Body of pancreas (tissue), 4 donors: Measurements from ENCODE around the gene NUFIP1. TPM values are rescaled to one million over a fixed set of nuclear protein-coding genes. Genes with fewer than 3 reads are reported as not detected.
"Not testable (repeated sequence)": the region's sequence is repeated elsewhere in the genome, so short reads cannot be mapped to it uniquely, and the experiment has no call there.

Experiments
- ATAC-seq: fragments of 150-250 bp; one replicate; pipeline ENCODE4 v1.9.1; 2016
- DNase-seq, 4 donors: peaks; one replicate each; pipeline ENCODE4 v3.0.0-alpha.2; 2019
- H3K27ac ChIP-seq, 4 donors: fragments of 200-600 bp; sonication (generic); 1 replicate in 3 of 4; 2 replicates in 1 of 4; pipeline versions ENCODE4 v1.5.1 to v1.6.1; 2016 to 2019; ENCODE audit warnings: mild to moderate bottlenecking in 1 of 4, mixed read lengths in 1 of 4, moderate library complexity in 1 of 4
- H3K27me3 ChIP-seq, 2 donors: fragments of 200-600 bp; sonication (generic); one replicate each; pipeline ENCODE4 v1.6.0; 2016; ENCODE audit warnings: mild to moderate bottlenecking in 1 of 2
- H3K36me3 ChIP-seq, 2 donors: fragments of 200-600 bp; sonication (generic); replicated peaks in 1 of 2; 2 replicates each; pipeline ENCODE4 v1.5.1; 2016; ENCODE audit warnings: low read depth in 2 of 2; ENCODE audit not compliant: insufficient read depth in 1 of 2
- H3K4me1 ChIP-seq: fragments of 200-600 bp; sonication (generic); one replicate; pipeline ENCODE4 v1.6.0; 2016
- H3K4me3 ChIP-seq, 2 donors: fragments of 200-600 bp; sonication (generic); 1 replicate in 1 of 2; 2 replicates in 1 of 2; pipeline ENCODE4 v1.5.1; 2016 to 2019
- H3K9me3 ChIP-seq, 3 donors: fragments of 200-600 bp; sonication (generic); 1 replicate in 2 of 3; 2 replicates in 1 of 3; pipeline ENCODE4 v1.5.1; 2016
- POLR2A ChIP-seq, 3 donors: fragments of 450-650 bp; IDR thresholded peaks; one replicate each; pipeline ENCODE4 v1.6.1; 2016; ENCODE audit warnings: antibody characterized with exemption in 3 of 3, mild to moderate bottlenecking in 2 of 3
- WGBS, 2 donors: methylation state at CpG; one replicate each; pipeline ENCODE4 v1.1.5; 2017; 5-methylcytosine and 5-hydroxymethylcytosine counted together
- intact Hi-C: fragments of 100-400 bp; cut with DNase I; formaldehyde crosslinking; loops from one replicate; pipeline ENCODE4 v1.15.1; 2023
- total RNA-seq, 2 donors: library from RNA; depleted of rRNA; stranded (reverse); fragments of >200 nt; gene quantifications; one replicate each; pipeline ENCODE4 v1.1.0, GENCODE V29; 2016
- TF ChIP-seq, protein P1 (sequence below), 7 experiments: fragments of 450-650 bp in 4 of 7; fragments of 200-600 bp in 3 of 7; sonication (generic) in 3 of 7; IDR thresholded peaks; one replicate each; pipeline ENCODE4 v1.5.1; 2016 to 2019; ENCODE audit warnings: antibody characterized with exemption in 7 of 7

Gene NUFIP1
- total RNA-seq, 2 donors from 2014 or later = 1.3 to 1.6 TPM

DNA sequence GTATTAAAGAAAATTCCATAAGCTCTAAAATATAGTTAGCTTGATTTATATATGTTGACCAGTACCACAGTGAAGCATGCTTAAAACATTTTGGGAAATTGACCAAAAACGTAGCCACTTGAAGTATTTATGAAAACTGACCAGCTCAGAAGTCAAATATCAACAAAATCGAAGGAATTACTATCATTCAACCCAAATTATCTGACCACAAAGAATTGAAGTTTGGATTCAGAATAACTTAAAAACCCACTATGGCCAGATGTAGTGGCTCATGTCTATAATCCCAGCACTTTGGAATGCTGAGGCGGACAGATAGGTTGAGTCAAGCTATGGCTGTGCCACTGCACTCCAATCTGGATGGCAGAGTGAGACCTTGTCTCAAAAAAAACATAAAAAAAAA lies 32.0 kb upstream of the NUFIP1 start:
- DNase-seq (no peak), ATAC-seq (no peak)
- Histone ChIP-seq H3K9me3 (no peaks in the 10 kb centered on the region), H3K36me3 (peaks cover 6 to 7% of the 10 kb centered on the region in 2 donors), H3K4me1 (no peaks in the 10 kb centered on the region), H3K27me3 (no peaks in the 10 kb centered on the region), H3K4me3 (no peak overlapping the region), H3K27ac (no peak overlapping the region)
- WGBS, 2 donors = 82 to 95% methylated on average over 3 of the region's 3 CpGs
- no peak for TF ChIP-seq POLR2A (IDR thresholded peaks at IDR 0.05)
- TF ChIP-seq, protein P1, sequence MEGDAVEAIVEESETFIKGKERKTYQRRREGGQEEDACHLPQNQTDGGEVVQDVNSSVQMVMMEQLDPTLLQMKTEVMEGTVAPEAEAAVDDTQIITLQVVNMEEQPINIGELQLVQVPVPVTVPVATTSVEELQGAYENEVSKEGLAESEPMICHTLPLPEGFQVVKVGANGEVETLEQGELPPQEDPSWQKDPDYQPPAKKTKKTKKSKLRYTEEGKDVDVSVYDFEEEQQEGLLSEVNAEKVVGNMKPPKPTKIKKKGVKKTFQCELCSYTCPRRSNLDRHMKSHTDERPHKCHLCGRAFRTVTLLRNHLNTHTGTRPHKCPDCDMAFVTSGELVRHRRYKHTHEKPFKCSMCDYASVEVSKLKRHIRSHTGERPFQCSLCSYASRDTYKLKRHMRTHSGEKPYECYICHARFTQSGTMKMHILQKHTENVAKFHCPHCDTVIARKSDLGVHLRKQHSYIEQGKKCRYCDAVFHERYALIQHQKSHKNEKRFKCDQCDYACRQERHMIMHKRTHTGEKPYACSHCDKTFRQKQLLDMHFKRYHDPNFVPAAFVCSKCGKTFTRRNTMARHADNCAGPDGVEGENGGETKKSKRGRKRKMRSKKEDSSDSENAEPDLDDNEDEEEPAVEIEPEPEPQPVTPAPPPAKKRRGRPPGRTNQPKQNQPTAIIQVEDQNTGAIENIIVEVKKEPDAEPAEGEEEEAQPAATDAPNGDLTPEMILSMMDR (IDR thresholded peaks at IDR 0.05) = no peak
- intact Hi-C loops = no loop called here

DNA sequence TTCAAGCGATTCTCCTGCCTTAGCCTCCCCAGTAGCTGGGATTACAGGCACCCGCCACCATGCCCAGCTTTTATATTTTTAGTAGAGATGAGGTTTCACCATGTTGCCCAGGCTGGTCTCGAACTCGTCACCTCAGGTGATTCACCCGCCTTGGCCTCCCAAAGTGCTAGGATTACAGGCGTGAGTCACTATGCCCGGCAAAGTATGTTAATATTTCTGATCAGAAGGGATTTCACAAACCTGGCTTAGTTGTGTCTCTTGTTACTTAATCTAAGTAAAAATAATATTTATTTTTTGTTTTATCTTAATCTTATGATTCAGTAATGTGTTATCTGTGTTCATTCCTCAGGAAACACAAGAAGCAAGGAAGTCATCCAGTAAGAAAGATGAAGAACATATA lies 30.7 kb upstream of the NUFIP1 start:
- H3K27ac ChIP-seq, H3K9me3 ChIP-seq, H3K4me1 ChIP-seq, H3K27me3 ChIP-seq, ATAC-seq, DNase-seq, intact Hi-C loops, H3K4me3 ChIP-seq: not testable (repeated sequence)
- 97 to 100% methylated on average over 7 of the region's 7 CpGs for WGBS, 2 donors
- peaks cover 7 to 13% of the 10 kb centered on the region in 2 donors for H3K36me3 ChIP-seq

DNA sequence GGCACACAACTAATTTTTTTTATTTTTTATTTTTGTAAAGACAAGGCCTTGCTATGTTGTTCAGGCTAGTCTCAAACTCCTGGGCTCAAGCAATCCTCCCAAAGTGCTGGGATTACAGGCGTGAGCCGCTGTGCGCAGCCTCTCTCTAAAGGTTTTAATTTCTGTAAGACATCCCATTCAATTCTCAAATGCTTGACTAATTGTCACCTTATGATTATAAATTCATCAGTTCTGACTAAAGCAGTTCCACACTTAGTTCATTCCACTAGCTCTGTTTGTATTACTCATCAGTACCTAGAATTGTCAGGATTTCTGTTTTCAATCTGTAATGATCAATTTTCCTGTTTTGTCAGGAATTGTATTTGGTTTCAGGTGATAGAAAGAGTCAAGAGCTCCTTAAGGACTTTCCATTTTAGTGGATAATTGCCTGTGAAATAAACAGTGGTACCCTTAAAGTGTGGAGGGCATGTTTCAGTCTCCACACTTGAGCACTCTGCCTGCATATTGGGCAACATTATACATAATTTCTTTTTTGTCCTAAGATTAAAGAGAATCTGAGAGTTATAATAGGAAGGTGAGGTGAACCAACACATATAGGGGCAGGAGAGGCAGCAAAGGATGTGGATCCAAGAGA lies 27.6 kb upstream of the NUFIP1 start:
- DNase-seq (no peak), ATAC-seq (no peak)
- no peaks in the 10 kb centered on the region for H3K27me3 ChIP-seq
- no peak overlapping the region for H3K27ac ChIP-seq
- WGBS, 2 donors = 97 to 98% methylated on average over 3 of the region's 3 CpGs
- peaks cover 7 to 13% of the 10 kb centered on the region in 2 donors for H3K36me3 ChIP-seq
- no peaks in the 10 kb centered on the region for H3K4me1 ChIP-seq
- no peaks in the 10 kb centered on the region for H3K9me3 ChIP-seq
- intact Hi-C loops = no loop called here
- no peak overlapping the region for H3K4me3 ChIP-seq
- TF ChIP-seq, protein P1 (IDR thresholded peaks at IDR 0.05) = no peak
- no peak for TF ChIP-seq POLR2A (IDR thresholded peaks at IDR 0.05)

DNA sequence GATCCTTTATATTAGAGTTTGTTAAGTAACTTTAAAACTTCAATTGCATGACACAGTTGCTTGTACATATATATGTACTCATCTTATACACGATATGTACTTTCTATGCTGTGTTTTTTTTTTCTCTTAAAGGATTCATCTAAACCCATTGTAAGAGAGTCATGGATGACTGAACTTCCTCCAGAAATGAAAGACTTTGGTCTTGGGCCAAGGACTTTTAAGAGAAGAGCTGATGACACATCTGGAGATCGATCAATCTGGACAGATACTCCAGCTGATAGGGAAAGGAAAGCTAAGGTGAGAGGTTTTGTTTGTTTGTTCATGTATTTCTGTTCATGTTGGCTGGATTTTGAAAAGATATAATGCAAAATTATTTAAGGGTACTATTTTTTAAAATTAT lies 26.0 kb upstream of the NUFIP1 start:
- H3K27me3 ChIP-seq = no peaks in the 10 kb centered on the region
- DNase-seq (no peak), ATAC-seq (no peak)
- H3K9me3 ChIP-seq = no peaks in the 10 kb centered on the region
- 92 to 93% methylated on average over 2 of the region's 2 CpGs for WGBS, 2 donors
- H3K4me3 ChIP-seq = no peak overlapping the region
- no peak overlapping the region for H3K27ac ChIP-seq
- intact Hi-C loops = no loop called here
- TF ChIP-seq POLR2A (IDR thresholded peaks at IDR 0.05) = no peak
- H3K4me1 ChIP-seq = no peaks in the 10 kb centered on the region
- H3K36me3 ChIP-seq = peaks cover 7 to 11% of the 10 kb centered on the region in 2 donors

DNA sequence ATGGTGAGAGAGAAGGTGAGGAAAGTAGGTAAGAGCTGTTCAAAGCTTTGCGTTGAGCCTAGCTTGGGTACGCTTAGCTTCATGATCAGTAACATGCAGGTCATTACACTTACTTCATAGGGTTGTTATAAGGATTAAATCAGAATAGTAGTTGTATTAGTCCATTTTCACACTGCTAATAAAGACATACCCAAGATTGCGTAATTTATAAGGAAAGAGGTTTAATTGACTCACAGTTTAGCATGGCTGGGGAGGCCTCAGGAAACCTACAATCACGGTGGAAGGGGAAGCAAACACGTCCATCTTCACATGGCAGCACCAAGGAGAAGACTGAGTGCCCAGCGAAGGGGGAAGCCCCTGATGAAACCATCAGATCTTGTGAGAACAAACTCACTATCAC lies 21.9 kb upstream of the NUFIP1 start:
- Histone ChIP-seq H3K27ac (no peak overlapping the region), H3K36me3 (peaks cover 0 to 17% of the 10 kb centered on the region in 2 donors)
- ATAC-seq = no peak

More for the DNA sequence above, 21.9 kb upstream of the NUFIP1 start:
- Histone ChIP-seq H3K27me3 (no peaks in the 10 kb centered on the region), H3K4me3 (no peak overlapping the region), H3K4me1 (no peaks in the 10 kb centered on the region), H3K9me3 (no peaks in the 10 kb centered on the region)
- intact Hi-C loops = no loop called here
- TF ChIP-seq, protein P1 (IDR thresholded peaks at IDR 0.05) = no peak
- TF ChIP-seq POLR2A (IDR thresholded peaks at IDR 0.05) = no peak
- WGBS, 2 donors = 76 to 93% methylated on average over 6 of the region's 6 CpGs
- DNase-seq = no peak
